Right lobe of liver (tissue), 6 donors: Measurements from ENCODE around the gene HOXA1. TPM values are rescaled to one million over a fixed set of nuclear protein-coding genes. Genes with fewer than 3 reads are reported as not detected.

Experiments used
- ATAC-seq, 4 donors: fragments of 200-7000 bp; cut with Tn5 transposase; one replicate each; pipeline ENCODE4 v1.9.1; 2020; ENCODE audit warnings: mild to moderate bottlenecking in 4 of 4, moderate library complexity in 4 of 4
- DNase-seq, 3 donors: peaks; one replicate each; pipeline ENCODE4 v3.0.0-alpha.2; 2020
- H3K27ac ChIP-seq, 3 donors: fragments of 200-600 bp; one replicate each; pipeline ENCODE4 v1.8.0; 2022
- H3K27me3 ChIP-seq, 2 donors: fragments of 200-600 bp; one replicate each; pipeline ENCODE4 v1.8.0; 2022
- H3K36me3 ChIP-seq, 4 donors: fragments of 200-600 bp; sonication (generic) in 1 of 4; one replicate each; pipeline versions ENCODE4 v1.5.1 to v1.8.0; 2017 to 2022; ENCODE audit warnings: control low read depth in 1 of 4
- H3K4me1 ChIP-seq, 4 donors: fragments of 200-600 bp; sonication (generic) in 1 of 4; one replicate each; pipeline versions ENCODE4 v1.5.1 to v1.8.0; 2017 to 2022; ENCODE audit warnings: control low read depth in 1 of 4
- H3K4me3 ChIP-seq, 3 donors: fragments of 200-600 bp; one replicate each; pipeline ENCODE4 v1.8.0; 2022
- H3K9me3 ChIP-seq, 4 donors: fragments of 200-600 bp; sonication (generic) in 1 of 4; one replicate each; pipeline versions ENCODE4 v1.5.1 to v1.8.0; 2017 to 2022; ENCODE audit warnings: control low read depth in 1 of 4
- POLR2A ChIP-seq: fragments of 450-650 bp; IDR thresholded peaks from one replicate; pipeline ENCODE4 v1.6.1; 2017; ENCODE audit warnings: antibody characterized with exemption, mild to moderate bottlenecking
- WGBS: methylation state at CpG from one replicate; pipeline ENCODE4 v1.1.6; 2018; ENCODE audit warnings: low coverage, low lambda C conversion rate; ENCODE audit not compliant: insufficient coverage; ENCODE audit errors: missing lambda C conversion rate; 5-methylcytosine and 5-hydroxymethylcytosine counted together
- intact Hi-C, 2 donors: fragments of 100-400 bp; cut with DNase I; formaldehyde crosslinking; loops; one replicate each; pipeline versions ENCODE4 v1.11.2 to v1.14.1; 2022
- total RNA-seq, 6 experiments: library from RNA; depleted of rRNA in 2 of 6; stranded (reverse); fragments of >200 nt in 2 of 6; fragmentation: NEBNext Ultra II Directional in 3 of 6; extraction: Animal tissue kit (Norgen Biotek cat#: 25700) in 3 of 6; gene quantifications; one replicate each; pipeline versions ENCODE4 v1.1.0 to v1.2.4, GENCODE V29; 2016 to 2023
- TF ChIP-seq, protein P1 (sequence below), 4 donors: fragments of 200-600 bp in 3 of 4; fragments of 450-650 bp in 1 of 4; IDR thresholded peaks; one replicate each; pipeline versions ENCODE4 v1.5.1 to v1.8.0; 2016 to 2022; ENCODE audit warnings: antibody characterized with exemption in 4 of 4, mild to moderate bottlenecking in 2 of 4
- donor health status: DM: no; HTN: yes; CAD: no.
- donor health status: DM: no; HTN: no; CAD: no.
- donor health status: DM: no; HTN: no; CAD: no.
- donor health status: DM: no; HTN: yes; CAD: no.
- donor health status: DM: no; HTN: yes; CAD: no.

The HOXA1 gene
- total RNA-seq, 6 experiments from 2014 or later = 0.09 to 0.31 (median 0.17) TPM; not detected in 1

DNA sequence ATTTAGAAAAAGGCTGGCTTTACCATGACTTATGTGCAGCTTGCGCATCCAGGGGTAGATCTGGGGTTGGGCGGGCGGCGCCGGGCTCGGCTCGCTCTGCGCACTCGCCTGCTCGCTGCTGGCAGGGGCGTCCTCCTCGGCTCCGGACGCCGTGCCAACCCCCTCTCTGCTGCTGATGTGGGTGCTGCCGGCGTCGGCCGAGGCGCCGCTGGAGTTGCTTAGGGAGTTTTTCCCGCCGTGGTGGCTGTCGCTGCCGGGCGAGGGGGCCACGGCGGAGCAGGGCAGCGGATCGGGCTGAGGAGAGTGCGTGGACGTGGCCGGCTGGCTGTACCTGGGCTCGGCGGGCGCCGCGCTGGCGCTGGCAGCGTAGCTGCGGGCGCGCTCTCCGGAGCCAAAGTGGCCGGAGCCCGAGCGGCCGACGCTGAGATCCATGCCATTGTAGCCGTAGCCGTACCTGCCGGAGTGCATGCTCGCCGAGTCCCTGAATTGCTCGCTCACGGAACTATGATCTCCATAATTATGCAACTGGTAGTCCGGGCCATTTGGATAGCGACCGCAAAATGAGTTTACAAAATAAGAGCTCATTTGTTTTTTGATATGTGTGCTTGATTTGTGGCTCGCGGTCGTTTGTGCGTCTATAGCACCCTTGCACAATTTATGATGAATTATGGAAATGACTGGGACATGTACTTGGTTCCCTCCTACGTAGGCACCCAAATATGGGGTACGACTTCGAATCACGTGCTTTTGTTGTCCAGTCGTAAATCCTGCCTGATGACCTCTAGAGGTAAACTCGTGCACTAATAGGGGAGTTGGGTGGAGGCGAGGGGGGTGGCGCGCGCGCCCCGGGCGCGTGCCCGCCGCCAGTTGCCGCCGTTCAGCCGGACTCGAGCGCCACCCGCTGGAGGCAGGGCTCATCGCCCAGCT is 47.5 kb upstream of the HOXA1 start, which contains the start of gene HOXA5:
Gene HOXA5, minus strand, starts transcription at position 659 of the 927 bp plus-strand sequence. Its CDS starts 74 bp downstream, at position 585.
- intact Hi-C loops = no loop called here
- Histone ChIP-seq H3K9me3 (no peaks in the 10 kb centered on the region), H3K4me3 (peak within 1 kb of the TSS; percentile 28 to 46 (median 41)), H3K36me3 (no peaks in the 10 kb centered on the region), H3K27me3 (peaks cover 5 to 81% of the 10 kb centered on the region in 2 donors), H3K4me1 (no peaks in the 10 kb centered on the region), H3K27ac (peak within 1 kb of the TSS; percentile 35 to 69 (median 67))
- 22% methylated on average over 29 of the region's 86 CpGs for WGBS
- TF ChIP-seq, protein P1, sequence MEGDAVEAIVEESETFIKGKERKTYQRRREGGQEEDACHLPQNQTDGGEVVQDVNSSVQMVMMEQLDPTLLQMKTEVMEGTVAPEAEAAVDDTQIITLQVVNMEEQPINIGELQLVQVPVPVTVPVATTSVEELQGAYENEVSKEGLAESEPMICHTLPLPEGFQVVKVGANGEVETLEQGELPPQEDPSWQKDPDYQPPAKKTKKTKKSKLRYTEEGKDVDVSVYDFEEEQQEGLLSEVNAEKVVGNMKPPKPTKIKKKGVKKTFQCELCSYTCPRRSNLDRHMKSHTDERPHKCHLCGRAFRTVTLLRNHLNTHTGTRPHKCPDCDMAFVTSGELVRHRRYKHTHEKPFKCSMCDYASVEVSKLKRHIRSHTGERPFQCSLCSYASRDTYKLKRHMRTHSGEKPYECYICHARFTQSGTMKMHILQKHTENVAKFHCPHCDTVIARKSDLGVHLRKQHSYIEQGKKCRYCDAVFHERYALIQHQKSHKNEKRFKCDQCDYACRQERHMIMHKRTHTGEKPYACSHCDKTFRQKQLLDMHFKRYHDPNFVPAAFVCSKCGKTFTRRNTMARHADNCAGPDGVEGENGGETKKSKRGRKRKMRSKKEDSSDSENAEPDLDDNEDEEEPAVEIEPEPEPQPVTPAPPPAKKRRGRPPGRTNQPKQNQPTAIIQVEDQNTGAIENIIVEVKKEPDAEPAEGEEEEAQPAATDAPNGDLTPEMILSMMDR (IDR thresholded peaks at IDR 0.05) = peak in 3 of 4 donors; percentile 45 to 48 (median 46)
- TF ChIP-seq POLR2A = peak; percentile 26
- ATAC-seq = peak; percentile 62 to 78 (median 76)
- peak in 2 of 3 donors; percentile 65 to 67 for DNase-seq

DNA sequence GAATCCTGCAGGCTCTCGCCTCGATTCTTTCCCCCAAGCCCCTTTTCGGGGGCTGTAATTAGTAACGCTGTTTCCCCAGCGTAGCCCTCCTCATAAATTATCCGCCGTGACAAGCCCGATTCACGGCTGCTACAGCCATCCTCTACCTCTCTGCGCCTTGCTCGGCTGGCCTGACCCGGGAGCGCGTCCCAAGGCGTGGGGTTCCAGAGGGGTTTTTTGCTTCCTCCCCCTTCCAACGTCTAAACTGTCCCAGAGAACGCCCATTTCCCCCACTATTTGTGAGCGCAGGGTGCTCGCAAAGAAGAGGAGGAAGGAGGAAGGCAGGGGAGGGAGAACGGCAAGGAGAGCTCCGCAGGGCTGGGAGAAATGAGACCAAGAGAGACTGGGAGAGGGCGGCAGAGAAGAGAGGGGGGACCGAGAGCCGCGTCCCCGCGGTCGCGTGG is 46.8 kb upstream of the HOXA1 start:
- intact Hi-C loops = no loop called here
- DNase-seq (no peak), ATAC-seq (no peak)
- peak overlapping the region; percentile 28 to 46 (median 41) for H3K4me3 ChIP-seq
- no peaks in the 10 kb centered on the region for H3K36me3 ChIP-seq
- H3K4me1 ChIP-seq = no peaks in the 10 kb centered on the region
- H3K27me3 ChIP-seq = peaks cover 5 to 76% of the 10 kb centered on the region in 2 donors
- peak overlapping the region; percentile 35 to 69 (median 67) for H3K27ac ChIP-seq
- no peaks in the 10 kb centered on the region for H3K9me3 ChIP-seq
- 15% methylated on average over 28 of the region's 29 CpGs for WGBS
- TF ChIP-seq, protein P1 (IDR thresholded peaks at IDR 0.05) = no peak
- TF ChIP-seq POLR2A = no peak

DNA sequence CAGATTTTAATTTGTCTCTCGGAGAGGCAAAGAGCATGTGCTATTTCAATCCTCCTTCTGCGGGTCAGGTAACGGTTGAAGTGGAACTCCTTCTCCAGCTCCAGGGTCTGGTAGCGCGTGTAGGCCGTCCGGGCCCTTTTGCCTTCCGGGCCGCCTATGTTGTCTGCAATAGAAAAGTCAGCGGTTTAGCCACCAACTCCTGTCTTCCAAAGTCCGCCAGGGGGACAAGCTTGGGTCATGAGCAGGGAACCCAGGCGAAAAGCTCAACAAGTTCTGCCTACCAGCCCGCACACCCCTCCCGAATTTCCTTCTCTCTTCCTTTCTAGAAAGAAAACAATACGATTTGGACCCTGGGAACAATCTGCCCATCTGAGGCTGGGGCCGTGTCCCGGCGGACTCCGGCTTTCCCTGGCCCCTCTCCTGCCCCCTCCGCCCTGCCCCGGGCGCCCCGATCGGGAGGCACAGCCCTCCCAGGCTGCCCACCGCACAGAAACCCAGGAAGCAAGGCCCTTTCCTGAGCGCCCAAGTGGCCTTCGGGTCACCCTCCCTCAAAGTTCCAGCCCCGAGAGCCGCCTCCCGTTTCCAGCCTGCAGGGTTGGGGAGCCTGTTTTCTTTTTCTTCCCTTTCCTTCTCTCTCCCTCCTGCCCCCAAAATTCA is 46.3 kb upstream of the HOXA1 start:
- H3K4me1 ChIP-seq = no peaks in the 10 kb centered on the region
- peaks cover 5 to 70% of the 10 kb centered on the region in 2 donors for H3K27me3 ChIP-seq
- no peaks in the 10 kb centered on the region for H3K36me3 ChIP-seq
- intact Hi-C loops = no loop called here
- peak; percentile 25 to 37 (median 32) for ATAC-seq
- peak overlapping the region; percentile 35 to 69 (median 67) for H3K27ac ChIP-seq
- H3K4me3 ChIP-seq = peak overlapping the region; percentile 28 to 46 (median 41)
- no peak for DNase-seq
- 14% methylated on average over 27 of the region's 30 CpGs for WGBS
- TF ChIP-seq, protein P1 (IDR thresholded peaks at IDR 0.05) = no peak
- no peak for TF ChIP-seq POLR2A
- no peaks in the 10 kb centered on the region for H3K9me3 ChIP-seq

DNA sequence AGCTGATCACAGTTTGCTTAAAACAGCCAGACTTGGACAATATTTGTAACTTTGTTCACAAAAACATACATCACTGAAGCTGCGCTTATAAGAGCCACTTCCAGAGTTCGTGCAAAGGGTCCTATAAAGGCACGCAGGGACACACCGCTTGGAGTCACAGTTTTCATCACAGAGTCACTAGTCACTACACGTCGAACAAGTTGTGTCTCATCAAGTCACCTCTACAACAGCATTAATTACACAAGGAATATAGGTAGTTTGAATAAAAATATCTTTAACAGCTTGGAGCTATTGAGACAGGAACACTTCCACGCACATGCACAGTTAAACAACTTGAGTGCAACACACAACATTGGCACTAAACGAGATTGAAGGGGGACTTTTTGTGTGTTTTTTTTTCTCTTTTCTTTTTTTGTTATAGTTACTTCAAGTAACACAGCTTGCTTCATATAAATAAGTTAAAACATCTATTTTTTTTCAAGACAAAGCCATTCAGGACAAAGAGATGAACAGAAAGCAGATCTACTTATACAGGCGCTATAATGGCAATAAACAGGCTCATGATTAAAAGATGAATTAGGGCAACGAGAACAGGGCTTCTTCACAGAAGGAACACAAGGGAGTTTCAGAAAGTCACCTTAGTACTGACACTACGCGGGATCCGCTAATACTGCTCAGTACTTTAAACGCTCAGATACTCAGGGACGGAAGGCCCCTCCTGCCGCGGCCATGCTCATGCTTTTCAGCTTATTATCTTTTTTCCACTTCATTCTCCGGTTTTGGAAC is 45.5 kb upstream of the HOXA1 start:
- Histone ChIP-seq H3K4me1 (no peaks in the 10 kb centered on the region), H3K27me3 (peaks cover 5 to 70% of the 10 kb centered on the region in 2 donors), H3K27ac (no peak overlapping the region), H3K4me3 (peak overlapping the region in 1 of 3 donors; percentile 41), H3K9me3 (no peaks in the 10 kb centered on the region), H3K36me3 (no peaks in the 10 kb centered on the region)
- WGBS = 33% methylated on average over 18 of the region's 18 CpGs
- intact Hi-C loops = no loop called here
- no peak for TF ChIP-seq POLR2A
- TF ChIP-seq, protein P1 (IDR thresholded peaks at IDR 0.05) = no peak
- no peak for ATAC-seq
- DNase-seq = no peak
